Endometrial microvascular endothelial cells (primary cell): ENCODE measurements around the gene ANKS1B. TPM values are rescaled to one million over a fixed set of nuclear protein-coding genes. Genes with fewer than 3 reads are reported as not detected.

Experiments
- in situ Hi-C: cut with HindIII; loops from 2 replicates; pipeline ENCODE4 v1.10.0; 2017; ENCODE audit warnings: low sequenced_read_pairs, low pct_unique_long_range_greater_than_20kb; ENCODE audit errors: inconsistent ontology term
- total RNA-seq: library from RNA; depleted of rRNA; stranded (reverse); fragments of >200 nt; gene quantifications from one replicate; pipeline ENCODE4 v1.2.3, GENCODE V29; 2015; ENCODE audit errors: inconsistent ontology term

Gene ANKS1B
- total RNA-seq, 1 donor from 2014 or later = not detected

GRCh38 chr12:99549651-99550050 is 435.1 kb downstream of the ANKS1B start:
- in situ Hi-C loops = no loop called here

DNA sequence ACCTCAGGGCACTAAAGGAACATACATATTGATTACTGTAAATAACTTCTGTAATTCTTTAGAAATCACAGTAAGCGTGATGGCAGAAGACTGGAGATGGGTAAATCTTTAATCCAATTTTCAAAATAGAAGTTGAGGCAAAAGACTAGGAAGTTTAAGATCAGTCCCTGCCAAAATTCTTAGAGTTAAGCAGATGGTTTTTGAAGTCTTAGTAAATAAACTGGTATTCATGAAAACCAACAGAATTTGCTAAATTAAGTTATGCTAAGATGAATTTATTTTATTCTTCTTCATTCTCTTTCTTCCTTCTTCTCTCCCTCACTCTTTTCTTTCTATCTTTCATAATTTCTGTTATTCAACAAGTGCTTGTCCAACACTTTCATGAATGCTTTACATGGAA is 435.5 kb downstream of the ANKS1B start:
- in situ Hi-C loops = no loop called here

DNA sequence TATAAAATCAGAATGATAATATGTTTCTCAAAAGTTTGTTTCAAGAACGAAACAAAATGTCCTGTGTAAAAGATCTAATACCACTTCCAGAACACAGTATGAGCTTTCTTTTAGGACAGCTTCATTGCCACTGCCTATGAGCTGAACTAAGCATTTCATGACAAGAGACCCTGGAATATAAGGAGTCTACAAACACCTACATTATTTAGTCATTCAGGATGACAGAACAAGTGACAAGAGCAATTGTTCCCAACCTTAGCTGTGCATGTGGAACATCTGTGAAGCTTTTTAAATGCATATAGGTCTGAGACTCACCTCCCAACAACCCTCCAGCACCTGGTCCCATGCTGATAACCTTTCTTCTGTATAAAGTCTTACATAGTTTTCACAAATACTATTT is 440.3 kb downstream of the ANKS1B start:
- in situ Hi-C loops = no loop called here

- in situ Hi-C loops = no loop called here
These were observed 454.8 kb downstream of the ANKS1B start for GRCh38 chr12:99529966-99530365.

GRCh38 chr12:99528478-99528877 is 456.3 kb downstream of the ANKS1B start:
- in situ Hi-C loops = no loop called here

DNA sequence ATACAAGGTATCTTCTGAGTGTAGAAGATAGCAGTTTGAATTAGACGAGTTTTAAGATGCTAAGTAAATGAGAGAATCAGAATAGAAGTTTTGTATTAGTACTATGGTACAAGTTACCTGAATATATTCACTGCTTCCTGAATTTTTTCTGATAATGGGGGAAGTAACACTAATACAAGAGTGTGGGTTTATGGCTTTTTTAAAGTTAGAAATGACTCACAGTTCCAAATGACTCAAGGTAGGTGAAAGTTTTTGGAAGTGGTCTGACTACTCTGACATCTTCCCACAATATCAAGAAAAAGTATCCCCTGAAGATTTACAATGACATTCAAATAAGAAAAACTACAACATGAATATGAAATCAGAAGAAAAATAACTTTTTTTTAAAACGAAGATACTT is 460.9 kb downstream of the ANKS1B start:
- in situ Hi-C loops = no loop called here

DNA sequence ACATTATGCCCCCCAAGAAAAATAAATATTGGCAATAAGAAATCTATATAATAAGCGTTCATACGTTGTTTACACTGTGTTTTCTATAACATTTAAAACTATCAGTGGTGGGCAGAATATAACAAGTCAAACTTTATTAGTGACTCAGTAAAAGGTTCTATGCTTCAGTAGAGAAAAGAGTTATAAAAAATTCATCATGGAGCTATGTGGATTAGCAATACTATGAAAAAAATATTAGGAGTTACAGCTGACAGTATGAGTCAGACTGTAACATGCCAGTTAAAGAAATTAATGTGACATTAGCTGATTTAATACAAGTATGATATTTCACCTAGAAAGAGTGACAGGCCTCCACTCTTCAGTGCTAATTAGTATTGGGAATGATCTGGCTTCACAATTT is 462.3 kb downstream of the ANKS1B start:
- in situ Hi-C loops = no loop called here

DNA sequence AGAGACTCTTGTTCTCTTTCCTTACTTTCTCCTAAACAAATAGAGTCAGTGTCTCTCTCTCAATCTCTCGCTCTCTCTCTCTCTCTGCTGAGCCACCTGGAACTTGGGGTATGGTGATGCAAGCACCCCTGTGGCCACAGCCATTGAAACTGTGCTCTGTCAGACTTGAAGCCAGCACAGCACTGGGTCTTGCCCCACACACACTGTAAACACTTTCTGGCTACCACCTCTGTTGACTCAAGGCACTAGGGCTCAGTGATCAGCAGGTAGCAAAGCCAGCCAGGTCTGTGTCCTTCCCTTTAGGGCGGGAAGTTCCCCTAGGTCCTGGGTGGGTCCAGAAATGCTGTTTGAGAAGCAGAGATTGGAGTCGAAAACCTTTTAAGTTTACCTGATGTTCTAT is 463.1 kb downstream of the ANKS1B start:
- in situ Hi-C loops = no loop called here

GRCh38 chr12:99513066-99513465 is 471.7 kb downstream of the ANKS1B start:
- in situ Hi-C loops = no loop called here

GRCh38 chr12:99505805-99506204 is 478.9 kb downstream of the ANKS1B start:
- in situ Hi-C loops = no loop called here

- in situ Hi-C loops = no loop called here
These were observed 486.0 kb downstream of the ANKS1B start for GRCh38 chr12:99498756-99499155.

DNA sequence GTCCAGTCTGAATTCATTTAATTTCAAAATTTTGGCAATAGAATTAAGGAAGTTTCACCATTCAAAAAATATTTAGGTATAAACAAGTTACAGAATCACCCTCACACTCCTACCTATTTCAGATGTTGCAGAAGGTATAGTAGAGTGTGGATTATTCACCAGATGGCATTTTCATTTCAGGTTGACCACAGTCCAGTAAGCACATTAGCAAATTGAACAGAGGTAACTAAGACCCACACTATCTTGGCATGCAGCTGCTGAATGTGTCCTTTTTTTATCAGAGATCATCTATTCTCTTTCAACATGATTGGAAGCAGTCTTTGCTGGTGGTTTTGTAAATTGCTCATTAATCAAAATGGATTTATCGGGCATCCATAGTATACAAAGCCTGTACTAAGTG is 488.9 kb downstream of the ANKS1B start:
- in situ Hi-C loops = no loop called here

DNA sequence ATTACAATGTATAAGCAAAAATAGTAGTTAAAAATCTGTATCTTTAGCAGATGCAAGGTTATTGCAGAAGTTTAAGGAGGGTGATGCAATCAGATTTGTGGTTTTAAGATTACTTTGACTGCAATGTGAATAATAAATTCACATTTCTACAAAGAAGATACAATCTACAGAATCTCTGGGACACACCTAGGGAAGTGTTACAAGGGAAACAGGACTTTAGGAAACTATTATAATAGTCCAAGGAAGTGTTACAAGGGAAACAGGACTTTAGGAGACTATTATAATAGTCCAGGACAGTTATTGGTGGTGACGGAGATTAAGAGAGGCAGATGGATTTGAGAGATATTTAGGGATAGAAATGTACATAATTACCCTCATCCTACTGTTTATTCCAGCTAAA is 491.5 kb downstream of the ANKS1B start:
- in situ Hi-C loops = no loop called here

- in situ Hi-C loops = no loop called here
These were observed 498.5 kb downstream of the ANKS1B start for GRCh38 chr12:99486277-99486676.

- in situ Hi-C loops = no loop called here
These were observed 505.6 kb downstream of the ANKS1B start for GRCh38 chr12:99479149-99479548.

- in situ Hi-C loops = no loop called here
These were observed 507.8 kb downstream of the ANKS1B start for GRCh38 chr12:99476956-99477355.

- in situ Hi-C loops = no loop called here
These were observed 529.2 kb downstream of the ANKS1B start for GRCh38 chr12:99455350-99456035.

DNA sequence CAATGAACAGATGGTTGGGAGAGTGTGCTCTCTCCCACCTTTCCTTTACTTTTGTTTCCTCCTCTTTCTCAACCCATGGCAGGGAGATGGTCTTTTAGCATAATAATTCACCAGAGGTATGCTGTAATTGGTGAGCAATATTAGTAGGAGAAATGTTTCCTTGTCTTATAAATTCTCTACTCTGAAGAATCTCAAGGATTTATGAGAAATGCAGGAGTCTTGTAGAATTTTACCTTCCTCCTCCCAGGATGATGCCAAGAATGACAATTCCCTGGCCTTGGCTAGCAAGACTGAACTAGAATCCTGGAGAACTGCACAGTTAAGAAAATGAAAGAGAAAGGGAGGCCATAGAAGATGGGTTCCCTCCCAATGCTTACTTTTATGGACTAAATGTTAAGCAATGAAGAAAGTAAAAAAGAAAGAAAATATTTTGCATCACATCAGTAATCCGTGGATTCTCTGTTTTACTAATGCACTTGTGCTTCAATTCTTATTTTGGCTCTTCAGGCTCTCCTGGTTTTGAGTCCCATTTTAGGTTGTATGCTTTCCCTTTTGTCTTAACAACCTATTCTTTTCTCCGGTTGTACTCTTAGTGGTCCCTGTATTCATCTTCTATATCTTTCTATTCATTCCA is 530.1 kb downstream of the ANKS1B start:
- in situ Hi-C loops = no loop called here

DNA sequence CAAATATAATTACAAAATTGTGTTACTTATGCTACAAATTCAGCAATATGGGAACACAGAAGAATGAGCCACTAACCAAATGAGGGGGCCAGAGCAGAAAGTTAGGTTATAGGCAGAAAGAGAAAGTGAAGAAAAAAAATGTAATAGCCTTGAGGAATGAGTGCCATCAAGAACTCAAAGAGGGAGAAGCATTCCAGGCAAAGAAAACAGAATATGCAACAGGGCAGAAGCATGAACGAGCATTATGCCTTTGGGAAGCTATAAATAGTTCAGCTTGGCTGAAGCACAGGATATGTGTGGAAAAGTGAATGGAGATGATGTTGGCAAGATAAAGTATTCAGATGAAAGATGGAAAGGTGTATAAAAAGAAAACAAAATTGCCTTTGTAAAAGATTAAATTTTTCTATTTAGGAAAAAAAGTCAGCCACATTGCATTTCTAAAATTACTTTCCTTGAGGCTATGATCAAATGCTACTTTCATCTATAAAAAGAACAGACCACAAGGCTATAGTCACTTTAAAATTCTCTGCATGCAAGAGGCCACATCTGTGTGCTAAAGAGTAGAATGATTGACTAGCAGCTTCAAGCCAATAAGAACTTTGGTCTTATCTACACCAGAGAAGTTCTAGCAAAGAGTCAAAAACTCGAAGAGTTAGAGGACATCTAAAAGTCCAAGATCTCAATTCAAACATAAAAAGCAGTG is 530.7 kb downstream of the ANKS1B start:
- in situ Hi-C loops = no loop called here

DNA sequence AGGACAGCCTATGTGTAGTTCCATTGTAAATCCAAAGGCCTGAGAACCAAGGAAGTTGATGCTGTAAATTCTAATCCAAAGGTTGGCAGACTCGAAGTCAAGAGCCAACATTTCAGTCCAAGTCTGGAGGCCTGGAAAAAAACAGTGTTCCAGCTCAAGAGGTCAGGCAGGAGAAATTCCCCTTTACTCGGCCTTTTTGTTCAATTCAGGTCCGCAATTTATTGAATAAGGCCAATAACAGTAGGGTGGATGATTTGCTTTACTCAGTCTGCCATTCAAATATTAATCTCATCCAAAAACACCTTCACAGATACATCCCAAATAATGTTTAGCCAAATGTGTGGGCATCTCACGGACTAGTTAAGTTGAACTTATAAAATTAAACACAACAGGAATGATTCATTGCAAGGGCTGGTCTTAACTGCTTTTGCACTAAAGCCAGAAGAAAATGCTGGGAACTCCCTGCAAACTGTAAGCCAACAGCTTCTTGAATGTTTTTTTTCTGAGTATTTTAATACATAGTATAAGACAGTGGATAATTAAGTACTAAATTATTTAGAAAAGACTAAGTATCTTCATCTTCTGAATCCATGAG is 534.6 kb downstream of the ANKS1B start:
- in situ Hi-C loops = no loop called here
